Activated B cell treated with CpG ODN at 0.5 μM for 24 hours (primary cell): ENCODE data around the gene HMOX1. TPM values are rescaled to one million over a fixed set of nuclear protein-coding genes. Genes with fewer than 3 reads are reported as not detected.

Experiments used
- ATAC-seq: fragments of 200-7000 bp; cut with Tn5 transposase; one replicate; pipeline ENCODE4 v1.10.0; 2021; ENCODE audit warnings: low read depth, mild to moderate bottlenecking, moderate library complexity
- CTCF ChIA-PET: fragments of 350-600 bp; sonication (Branson Sonifier 250); formaldehyde crosslinking; loops from one replicate; lab custom pipeline; 2021; ENCODE audit warnings: antibody characterized with exemption; lab: Charles Lee
- POLR2A ChIA-PET: fragments of 350-600 bp; sonication (Branson Sonifier 250); formaldehyde crosslinking; loops from one replicate; lab custom pipeline; 2021; ENCODE audit warnings: antibody characterized with exemption; lab: Charles Lee
- DNase-seq: peaks from one replicate; pipeline ENCODE4 v3.0.0; 2022
- H3K27ac Mint-ChIP-seq: one replicate; pipeline ENCODE4 v1.8.0; 2020; ENCODE audit warnings: mixed read lengths
- H3K27me3 Mint-ChIP-seq: one replicate; pipeline ENCODE4 v1.8.0; 2021; ENCODE audit warnings: mixed read lengths
- H3K36me3 Mint-ChIP-seq: one replicate; pipeline ENCODE4 v1.8.0; 2021; ENCODE audit warnings: low read depth, mixed read lengths
- H3K4me1 Mint-ChIP-seq: one replicate; pipeline ENCODE4 v1.8.0; 2021; ENCODE audit warnings: mixed read lengths
- H3K4me3 Mint-ChIP-seq: one replicate; pipeline ENCODE4 v1.8.0; 2020; ENCODE audit warnings: mild to moderate bottlenecking, mixed read lengths
- H3K9me3 Mint-ChIP-seq: one replicate; pipeline ENCODE4 v1.8.0; 2020; ENCODE audit warnings: mixed read lengths
- intact Hi-C: fragments of 100-400 bp; cut with micrococcal nuclease; formaldehyde crosslinking; loops from one replicate; pipeline ENCODE4 v1.15.1; 2024
- total RNA-seq: library from RNA; stranded (reverse); gene quantifications from 2 replicates; pipeline ENCODE4 v1.2.3, GENCODE V29; 2022
- TF ChIP-seq, protein P1 (sequence below): fragments of 200-600 bp; IDR thresholded peaks from one replicate; pipeline ENCODE4 v1.8.0; 2022; ENCODE audit warnings: antibody characterized with exemption, mild to moderate bottlenecking

HMOX1 gene
- total RNA-seq, 1 donor from 2014 or later, result 13.3 TPM

DNA sequence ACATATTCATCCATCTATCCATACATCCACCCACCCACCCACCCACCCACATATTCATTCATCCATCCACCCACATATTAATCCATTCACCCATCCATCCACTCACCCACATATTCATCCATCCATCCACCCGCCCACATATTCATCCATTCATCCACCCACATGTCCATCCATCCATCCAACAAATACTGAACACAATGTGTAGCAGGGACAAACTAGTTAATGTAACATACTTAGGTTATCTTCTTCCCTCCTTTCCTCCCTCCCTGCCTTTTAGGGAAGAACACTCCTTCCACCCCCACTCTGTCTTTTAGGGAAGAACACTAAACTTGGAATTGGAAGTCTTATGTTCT is 58.4 kb downstream of the HMOX1 start:
- TF ChIP-seq, protein P1, sequence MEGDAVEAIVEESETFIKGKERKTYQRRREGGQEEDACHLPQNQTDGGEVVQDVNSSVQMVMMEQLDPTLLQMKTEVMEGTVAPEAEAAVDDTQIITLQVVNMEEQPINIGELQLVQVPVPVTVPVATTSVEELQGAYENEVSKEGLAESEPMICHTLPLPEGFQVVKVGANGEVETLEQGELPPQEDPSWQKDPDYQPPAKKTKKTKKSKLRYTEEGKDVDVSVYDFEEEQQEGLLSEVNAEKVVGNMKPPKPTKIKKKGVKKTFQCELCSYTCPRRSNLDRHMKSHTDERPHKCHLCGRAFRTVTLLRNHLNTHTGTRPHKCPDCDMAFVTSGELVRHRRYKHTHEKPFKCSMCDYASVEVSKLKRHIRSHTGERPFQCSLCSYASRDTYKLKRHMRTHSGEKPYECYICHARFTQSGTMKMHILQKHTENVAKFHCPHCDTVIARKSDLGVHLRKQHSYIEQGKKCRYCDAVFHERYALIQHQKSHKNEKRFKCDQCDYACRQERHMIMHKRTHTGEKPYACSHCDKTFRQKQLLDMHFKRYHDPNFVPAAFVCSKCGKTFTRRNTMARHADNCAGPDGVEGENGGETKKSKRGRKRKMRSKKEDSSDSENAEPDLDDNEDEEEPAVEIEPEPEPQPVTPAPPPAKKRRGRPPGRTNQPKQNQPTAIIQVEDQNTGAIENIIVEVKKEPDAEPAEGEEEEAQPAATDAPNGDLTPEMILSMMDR, result no peak
- DNase-seq (no peak), ATAC-seq (no peak)
- ChIA-PET CTCF (no interaction called here), POLR2A (no interaction called here)
- no peaks in the 10 kb centered on the region for H3K4me1 Mint-ChIP-seq
- H3K27me3 Mint-ChIP-seq, result no peaks in the 10 kb centered on the region
- no peak overlapping the region for H3K27ac Mint-ChIP-seq
- peaks cover 42% of the 10 kb centered on the region for H3K36me3 Mint-ChIP-seq
- intact Hi-C loops, result no loop called here
- H3K4me3 Mint-ChIP-seq, result no peak overlapping the region
- no peaks in the 10 kb centered on the region for H3K9me3 Mint-ChIP-seq

DNA sequence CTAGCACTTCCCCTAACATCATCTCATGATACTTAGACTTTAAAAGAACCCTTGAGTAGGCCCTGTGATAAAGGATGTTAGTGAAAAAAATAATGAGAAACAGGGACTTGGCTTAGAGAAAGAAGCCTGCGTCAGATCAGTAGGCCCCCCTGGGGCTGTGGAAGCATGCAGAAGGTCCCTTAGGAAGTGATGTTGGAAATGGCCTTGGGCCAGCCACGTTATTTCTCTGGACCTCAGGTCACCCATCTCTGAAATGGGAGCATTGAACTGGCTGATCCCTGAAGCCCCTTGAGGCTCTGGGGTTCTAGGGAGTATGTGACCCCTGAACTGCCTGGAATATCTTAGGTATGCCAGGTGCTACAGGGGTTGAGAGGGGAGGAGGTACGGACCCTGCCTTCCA is 59.2 kb downstream of the HMOX1 start:
- no peaks in the 10 kb centered on the region for H3K4me1 Mint-ChIP-seq
- DNase-seq (no peak), ATAC-seq (no peak)
- H3K4me3 Mint-ChIP-seq, result no peak overlapping the region
- H3K27ac Mint-ChIP-seq, result no peak overlapping the region
- intact Hi-C loops, result no loop called here
- H3K36me3 Mint-ChIP-seq, result peaks cover 38% of the 10 kb centered on the region
- CTCF ChIA-PET, result no interaction called here
- TF ChIP-seq, protein P1, result no peak
- POLR2A ChIA-PET, result no interaction called here
- no peaks in the 10 kb centered on the region for H3K27me3 Mint-ChIP-seq
- H3K9me3 Mint-ChIP-seq, result no peaks in the 10 kb centered on the region

DNA sequence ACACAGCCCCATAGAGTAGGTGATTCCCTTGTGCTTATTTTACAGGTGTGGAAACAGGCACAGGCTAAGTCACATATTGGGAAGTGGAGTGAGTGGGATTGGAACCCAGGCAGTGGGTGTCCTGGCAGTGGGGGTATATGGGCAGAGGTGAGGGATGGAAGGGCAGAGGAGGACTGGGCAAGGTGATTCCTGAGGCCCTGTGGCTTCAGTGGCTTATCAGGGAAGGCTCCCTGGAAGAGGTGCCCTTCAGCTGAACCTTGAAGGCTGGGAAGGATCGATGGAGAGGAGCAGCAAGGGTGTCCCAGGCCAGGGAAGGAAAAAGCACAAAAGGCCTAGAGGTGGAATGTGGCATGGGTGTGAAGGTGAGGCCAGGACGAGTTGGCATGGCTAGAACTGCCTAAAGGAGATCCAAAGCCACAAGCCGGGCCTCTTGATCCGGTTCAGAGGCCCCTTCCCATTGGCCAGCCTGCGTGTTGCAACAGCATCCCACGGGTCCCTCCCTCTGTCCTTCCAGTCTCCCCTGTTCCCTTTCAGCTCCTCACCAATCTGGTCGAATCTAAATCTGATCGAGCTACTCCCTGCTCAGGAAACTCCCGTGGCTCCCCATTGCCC is 60.7 kb downstream of the HMOX1 start:
- Mint-ChIP-seq H3K9me3 (no peaks in the 10 kb centered on the region), H3K27me3 (no peaks in the 10 kb centered on the region), H3K36me3 (peaks cover 42% of the 10 kb centered on the region), H3K27ac (no peak overlapping the region), H3K4me1 (no peaks in the 10 kb centered on the region), H3K4me3 (no peak overlapping the region)
- no peak for DNase-seq
- ChIA-PET CTCF (no interaction called here), POLR2A (no interaction called here)
- no peak for ATAC-seq
- TF ChIP-seq, protein P1, result no peak
- intact Hi-C loops, result no loop called here

DNA sequence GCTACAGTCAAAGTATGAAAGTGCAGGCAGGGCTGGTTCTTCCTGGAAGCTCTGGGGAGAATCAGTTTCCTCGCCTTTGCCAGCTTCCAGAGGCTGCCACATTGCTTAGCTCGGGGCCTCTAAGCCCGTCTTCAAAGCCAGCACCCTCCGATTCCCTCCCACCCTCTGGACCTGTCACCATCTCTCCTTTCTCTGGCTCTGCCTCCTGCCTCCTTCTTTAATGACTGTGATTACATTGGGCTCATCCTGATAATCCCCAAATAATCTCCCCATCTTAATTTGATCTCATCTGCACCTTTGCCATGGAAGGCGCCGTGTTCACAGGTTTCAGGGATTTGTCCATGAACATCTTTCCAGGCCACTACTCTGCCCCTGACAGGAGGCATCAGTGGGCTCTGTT is 61.6 kb downstream of the HMOX1 start:
- H3K9me3 Mint-ChIP-seq, result no peaks in the 10 kb centered on the region
- no peak overlapping the region for H3K4me3 Mint-ChIP-seq
- ChIA-PET CTCF (no interaction called here), POLR2A (no interaction called here)
- no peaks in the 10 kb centered on the region for H3K27me3 Mint-ChIP-seq
- TF ChIP-seq, protein P1, result no peak
- H3K36me3 Mint-ChIP-seq, result peaks cover 47% of the 10 kb centered on the region
- DNase-seq (no peak), ATAC-seq (no peak)
- intact Hi-C loops, result no loop called here
- no peak overlapping the region for H3K27ac Mint-ChIP-seq
- no peaks in the 10 kb centered on the region for H3K4me1 Mint-ChIP-seq

- Mint-ChIP-seq H3K27ac (no peak overlapping the region), H3K4me3 (no peak overlapping the region), H3K4me1 (peaks cover 5% of the 10 kb centered on the region), H3K27me3 (no peaks in the 10 kb centered on the region), H3K9me3 (no peaks in the 10 kb centered on the region), H3K36me3 (peaks cover 51% of the 10 kb centered on the region)
- ChIA-PET POLR2A (no interaction called here), CTCF (no interaction called here)
- TF ChIP-seq, protein P1, result no peak
- ATAC-seq (no peak), DNase-seq (no peak)
- intact Hi-C loops, result no loop called here
Observed at GRCh38 chr22:35443338-35443737, 62.4 kb downstream of the HMOX1 start.

Other genes with a start within 250 kb of the HMOX1 start
- 22.5 and 24.8 TPM in 2 replicates for gene HMGXB4, start 123.6 kb upstream of the HMOX1 start, total RNA-seq
- gene TOM1, start 81.2 kb upstream of the HMOX1 start, total RNA-seq, result 32.2 and 40.8 TPM in 2 replicates
- 176 and 178 TPM in 2 replicates for gene MCM5, start 19.0 kb downstream of the HMOX1 start, total RNA-seq
- gene RASD2, start 159.7 kb downstream of the HMOX1 start, total RNA-seq, result not detected in 2 replicates
- not detected in 2 replicates for gene MB, start 236.2 kb downstream of the HMOX1 start, total RNA-seq